ENCODE data around the gene MREG. TPM values are rescaled to one million over a fixed set of nuclear protein-coding genes. Genes with fewer than 3 reads are reported as not detected.
"Not testable (repeated sequence)": the region's sequence is repeated elsewhere in the genome, so short reads cannot be mapped to it uniquely, and the experiment has no call there.

MREG gene
- total and polyA plus RNA-seq, 3 donors from 2014 or later = 3.0 to 5.2 (median 4.3) TPM

GRCh38 chr2:216001216-216002100 is 11.9 kb downstream of the MREG start:
- H3K4me1 ChIP-seq = peaks cover 6% of the 10 kb centered on the region
- no peak overlapping the region for H3K27ac ChIP-seq
- H3K9me3 ChIP-seq = no peaks in the 10 kb centered on the region
- H3K4me3 ChIP-seq = no peak overlapping the region
- no peaks in the 10 kb centered on the region for H3K27me3 ChIP-seq
- DNase-seq = no peak
- intact Hi-C loops (cut with DNase I; ENCODE audit: low total_unique reads) = no loop called here
- no peak for TF ChIP-seq POLR2A (IDR thresholded peaks at IDR 0.05)
- TF ChIP-seq, protein P1, sequence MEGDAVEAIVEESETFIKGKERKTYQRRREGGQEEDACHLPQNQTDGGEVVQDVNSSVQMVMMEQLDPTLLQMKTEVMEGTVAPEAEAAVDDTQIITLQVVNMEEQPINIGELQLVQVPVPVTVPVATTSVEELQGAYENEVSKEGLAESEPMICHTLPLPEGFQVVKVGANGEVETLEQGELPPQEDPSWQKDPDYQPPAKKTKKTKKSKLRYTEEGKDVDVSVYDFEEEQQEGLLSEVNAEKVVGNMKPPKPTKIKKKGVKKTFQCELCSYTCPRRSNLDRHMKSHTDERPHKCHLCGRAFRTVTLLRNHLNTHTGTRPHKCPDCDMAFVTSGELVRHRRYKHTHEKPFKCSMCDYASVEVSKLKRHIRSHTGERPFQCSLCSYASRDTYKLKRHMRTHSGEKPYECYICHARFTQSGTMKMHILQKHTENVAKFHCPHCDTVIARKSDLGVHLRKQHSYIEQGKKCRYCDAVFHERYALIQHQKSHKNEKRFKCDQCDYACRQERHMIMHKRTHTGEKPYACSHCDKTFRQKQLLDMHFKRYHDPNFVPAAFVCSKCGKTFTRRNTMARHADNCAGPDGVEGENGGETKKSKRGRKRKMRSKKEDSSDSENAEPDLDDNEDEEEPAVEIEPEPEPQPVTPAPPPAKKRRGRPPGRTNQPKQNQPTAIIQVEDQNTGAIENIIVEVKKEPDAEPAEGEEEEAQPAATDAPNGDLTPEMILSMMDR (IDR thresholded peaks at IDR 0.05) = no peak
- WGBS, 2 donors = 66 to 74% methylated on average over 9 of the region's 9 CpGs
- no peaks in the 10 kb centered on the region for H3K36me3 ChIP-seq (ENCODE audit: low read depth, missing control alignments)

DNA sequence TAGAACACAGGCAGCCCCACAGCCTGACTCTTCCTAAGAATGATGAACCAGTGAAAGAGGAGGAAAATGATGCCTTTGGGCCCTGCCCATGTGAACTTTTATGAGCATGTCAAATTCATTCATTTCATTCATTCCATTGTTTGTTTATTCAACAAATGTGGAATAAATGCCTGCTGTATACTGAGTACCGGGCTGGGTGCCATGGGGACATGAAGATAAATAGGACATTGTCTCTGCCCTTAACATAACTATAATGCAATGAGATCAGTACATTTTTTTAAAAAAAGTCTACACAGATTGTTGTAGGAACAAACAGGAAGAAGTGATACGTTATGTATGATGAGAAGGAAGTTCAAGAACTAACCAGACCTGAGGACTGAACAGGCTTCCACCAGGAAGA is 14.7 kb downstream of the MREG start:
- peaks cover 5% of the 10 kb centered on the region for H3K4me1 ChIP-seq
- H3K36me3 ChIP-seq (ENCODE audit: low read depth, missing control alignments) = no peaks in the 10 kb centered on the region
- no peak overlapping the region for H3K27ac ChIP-seq
- intact Hi-C loops (cut with DNase I; ENCODE audit: low total_unique reads) = no loop called here
- TF ChIP-seq POLR2A (IDR thresholded peaks at IDR 0.05) = no peak
- TF ChIP-seq, protein P1 (IDR thresholded peaks at IDR 0.05) = no peak
- no peaks in the 10 kb centered on the region for H3K27me3 ChIP-seq
- no peaks in the 10 kb centered on the region for H3K9me3 ChIP-seq
- WGBS, 2 donors = 89% methylated on average over 2 of the region's 2 CpGs
- H3K4me3 ChIP-seq = no peak overlapping the region
- DNase-seq = no peak

GRCh38 chr2:215997219-215997618 is 16.1 kb downstream of the MREG start:
- Histone ChIP-seq H3K9me3 (no peaks in the 10 kb centered on the region), H3K27ac (no peak overlapping the region), H3K36me3 (ENCODE audit: low read depth, missing control alignments) (no peaks in the 10 kb centered on the region), H3K4me3 (no peak overlapping the region), H3K27me3 (no peaks in the 10 kb centered on the region), H3K4me1 (peaks cover 5% of the 10 kb centered on the region)
- no peak for DNase-seq
- intact Hi-C loops (cut with DNase I; ENCODE audit: low total_unique reads) = no loop called here
- 95 to 100% methylated on average over 1 of the region's 1 CpG for whole genome bisulfite sequencing, 2 donors
- no peak for TF ChIP-seq POLR2A (IDR thresholded peaks at IDR 0.05)
- TF ChIP-seq, protein P1 (IDR thresholded peaks at IDR 0.05) = no peak

DNA sequence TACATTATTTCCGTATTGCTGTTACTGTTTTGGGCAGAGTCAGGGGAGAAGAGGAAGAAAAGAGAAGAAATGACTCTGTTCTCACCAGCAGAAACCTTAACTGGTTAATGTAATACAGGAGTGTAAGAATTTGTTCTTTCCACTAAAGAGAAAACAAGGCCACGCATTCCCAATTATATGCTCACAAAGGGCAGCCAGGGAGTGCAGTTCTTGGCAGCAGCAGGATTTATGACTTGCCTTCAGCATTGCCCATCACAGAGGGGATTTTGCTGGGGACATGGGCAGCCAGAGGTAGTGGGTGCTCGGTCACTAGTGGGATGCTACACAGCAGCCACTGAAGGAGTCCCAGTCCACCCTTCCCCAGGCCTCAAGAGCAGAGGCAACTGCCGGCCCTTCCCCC is 18.4 kb downstream of the MREG start:
- 59 to 68% methylated on average over 4 of the region's 4 CpGs for WGBS, 2 donors
- TF ChIP-seq, protein P1 (IDR thresholded peaks at IDR 0.05) = no peak
- no peak for TF ChIP-seq POLR2A (IDR thresholded peaks at IDR 0.05)
- Histone ChIP-seq H3K27me3 (no peaks in the 10 kb centered on the region), H3K36me3 (ENCODE audit: low read depth, missing control alignments) (no peaks in the 10 kb centered on the region), H3K27ac (no peak overlapping the region), H3K4me1 (peaks cover 5% of the 10 kb centered on the region), H3K4me3 (no peak overlapping the region), H3K9me3 (no peaks in the 10 kb centered on the region)
- intact Hi-C loops (cut with DNase I; ENCODE audit: low total_unique reads) = no loop called here
- DNase-seq = no peak

GRCh38 chr2:215988556-215989207 is 24.7 kb downstream of the MREG start:
- H3K9me3 ChIP-seq; DNase-seq; H3K36me3 ChIP-seq (ENCODE audit: low read depth, missing control alignments); H3K4me1 ChIP-seq; H3K4me3 ChIP-seq; intact Hi-C loops (cut with DNase I; ENCODE audit: low total_unique reads); H3K27me3 ChIP-seq; H3K27ac ChIP-seq: not testable (repeated sequence)
- 91 to 100% methylated on average over 3 to 5 of the region's 5 CpGs for WGBS, 2 donors

Measured in testis (tissue), 3 donors.